Fibroblast of lung (primary cell): ENCODE results near the gene USP32. TPM values are rescaled to one million over a fixed set of nuclear protein-coding genes. Genes with fewer than 3 reads are reported as not detected.
"Not testable (repeated sequence)": the region's sequence is repeated elsewhere in the genome, so short reads cannot be mapped to it uniquely, and the experiment has no call there.

Source experiments
- DNase-seq, 2 donors: peaks; one replicate each; pipeline versions ENCODE4 v3.0.0 to v3.0.0-alpha.2; 2010; ENCODE audit warnings: low read depth in 2 of 2
- H2AFZ ChIP-seq: 2 replicates; pipeline ENCODE4 v1.5.1; 2012; ENCODE audit warnings: low read length, control low read depth, inconsistent platforms
- H3K27ac ChIP-seq: 2 replicates; pipeline ENCODE4 v1.5.1; 2011; ENCODE audit warnings: low read length, control low read depth; ENCODE audit not compliant: insufficient read depth
- H3K27me3 ChIP-seq: 2 replicates; pipeline ENCODE4 v1.5.1; 2011; ENCODE audit warnings: mild to moderate bottlenecking, low read length; ENCODE audit not compliant: control insufficient read depth, insufficient read depth
- H3K36me3 ChIP-seq: 2 replicates; pipeline ENCODE4 v1.5.1; 2011; ENCODE audit warnings: low read length; ENCODE audit not compliant: control insufficient read depth, insufficient read depth
- H3K4me1 ChIP-seq: 2 replicates; pipeline ENCODE4 v1.5.1; 2011; ENCODE audit warnings: low read length; ENCODE audit not compliant: control insufficient read depth, insufficient read depth; ENCODE audit errors: extremely low read depth
- H3K4me2 ChIP-seq: 2 replicates; pipeline ENCODE4 v1.5.1; 2011; ENCODE audit warnings: low read length, control low read depth; ENCODE audit not compliant: insufficient read depth; ENCODE audit errors: extremely low read depth
- H3K4me3 ChIP-seq, 4 experiments: fragments of 200-600 bp in 1 of 4; sonication (generic) in 1 of 4; replicated peaks in 1 of 4; 2 replicates each; pipeline ENCODE4 v1.5.1; 2011 to 2016; ENCODE audit warnings: low read length in 4 of 4, low read depth in 3 of 4, mild to moderate bottlenecking in 3 of 4, control low read depth in 2 of 4, inconsistent platforms in 1 of 4, mixed read lengths in 1 of 4; ENCODE audit not compliant: insufficient read depth in 1 of 4; ENCODE audit errors: control extremely low read depth in 1 of 4
- H3K79me2 ChIP-seq: 2 replicates; pipeline ENCODE4 v1.5.1; 2012; ENCODE audit warnings: mild to moderate bottlenecking, low read length, inconsistent platforms; ENCODE audit not compliant: control insufficient read depth, insufficient read depth
- H3K9ac ChIP-seq: 2 replicates; pipeline ENCODE4 v1.5.1; 2011; ENCODE audit warnings: mild to moderate bottlenecking, low read length, control low read depth; ENCODE audit not compliant: insufficient read depth
- H3K9me3 ChIP-seq: 2 replicates; pipeline ENCODE4 v1.5.1; 2012; ENCODE audit warnings: low read depth, low read length; ENCODE audit not compliant: control insufficient read depth, insufficient read depth
- H4K20me1 ChIP-seq: 2 replicates; pipeline ENCODE4 v1.5.1; 2011; ENCODE audit warnings: low read length; ENCODE audit not compliant: control insufficient read depth, insufficient read depth; ENCODE audit errors: extremely low read depth
- CTCF ChIP-seq, 2 donors: IDR thresholded peaks in 1 of 2; conservative IDR thresholded peaks in 1 of 2; 1 replicate in 1 of 2; 2 replicates in 1 of 2; pipeline ENCODE4 v1.5.1; 2011 to 2012; ENCODE audit warnings: low read length in 2 of 2, control low read depth in 1 of 2, inconsistent platforms in 1 of 2, low read depth in 1 of 2, mild to moderate bottlenecking in 1 of 2
- EZH2 ChIP-seq: IDR thresholded peaks from 2 replicates; pipeline ENCODE4 v1.5.1; 2012; ENCODE audit warnings: low read length, control low read depth, mild to moderate bottlenecking; ENCODE audit errors: missing control alignments
- polyA plus RNA-seq, 2 donors: library from polyadenylated mRNA; depleted of rRNA in 1 of 2; stranded (reverse) in 1 of 2; unstranded in 1 of 2; fragments of >200 nt; gene quantifications; 2 replicates each; pipeline ENCODE4 v1.2.1, GENCODE V29; 2011 to 2012; ENCODE audit warnings: missing spikeins in 1 of 2
- total RNA-seq: library from RNA; depleted of rRNA; stranded (reverse); fragments of >200 nt; gene quantifications from 2 replicates; pipeline ENCODE4 v1.2.1, GENCODE V29; 2014

USP32 gene
- total and polyA plus RNA-seq, 2 donors (not counting 1 experiment from before 2014, with no cell fraction given), result 40.1 to 82.7 TPM

- H3K36me3 ChIP-seq, result no peaks in the 10 kb centered on the region
- TF ChIP-seq EZH2, result no peak
- TF ChIP-seq CTCF (conservative IDR thresholded peaks at IDR 0.05 in 1 of 2, IDR thresholded peaks at IDR 0.05 in 1 of 2; ENCODE audit: low read depth in 1 of 2, low read length in 2 of 2), result no peak
- DNase-seq, result no peak
- no peaks in the 10 kb centered on the region for H3K79me2 ChIP-seq
- H3K4me1 ChIP-seq, result no peaks in the 10 kb centered on the region
- peak within 1 kb of the TSS; percentile 57 for H3K27ac ChIP-seq
- H3K4me2 ChIP-seq, result peak within 1 kb of the TSS; percentile 85
- H3K9me3 ChIP-seq, result no peaks in the 10 kb centered on the region
- H3K27me3 ChIP-seq, result no peaks in the 10 kb centered on the region
- peak within 1 kb of the TSS; percentile 91 for H2AFZ ChIP-seq
- H4K20me1 ChIP-seq, result no peaks in the 10 kb centered on the region
- H3K4me3 ChIP-seq, result peak within 1 kb of the TSS; percentile 36 to 64 (median 62)
- H3K9ac ChIP-seq, result peak within 1 kb of the TSS; percentile 79
Observed at GRCh38 chr17:60422162-60422665, 30.3 kb upstream of the USP32 start, which contains the start of gene CHCT1. CHCT1 (plus strand) TSS chr17:60422489; CDS start chr17:60422593, 104 bp downstream.

GRCh38 chr17:60421273-60422161 is 29.6 kb upstream of the USP32 start:
- H3K4me2 ChIP-seq, result peak overlapping the region; percentile 85
- no peaks in the 10 kb centered on the region for H4K20me1 ChIP-seq
- no peaks in the 10 kb centered on the region for H3K9me3 ChIP-seq
- H3K27ac ChIP-seq, result peak overlapping the region; percentile 57
- TF ChIP-seq EZH2 (no peak), CTCF (conservative IDR thresholded peaks at IDR 0.05 in 1 of 2, IDR thresholded peaks at IDR 0.05 in 1 of 2; ENCODE audit: low read depth in 1 of 2, low read length in 2 of 2) (peak; percentile 68 to 87)
- H3K9ac ChIP-seq, result peak overlapping the region; percentile 79
- H2AFZ ChIP-seq, result peak overlapping the region; percentile 91
- H3K4me3 ChIP-seq, result peak overlapping the region; percentile 36 to 64 (median 62)
- no peaks in the 10 kb centered on the region for H3K27me3 ChIP-seq
- H3K4me1 ChIP-seq, result no peaks in the 10 kb centered on the region
- no peaks in the 10 kb centered on the region for H3K36me3 ChIP-seq
- peak; percentile 45 to 62 for DNase-seq
- H3K79me2 ChIP-seq, result no peaks in the 10 kb centered on the region

- H3K27ac ChIP-seq, H3K36me3 ChIP-seq, H3K27me3 ChIP-seq, DNase-seq, H4K20me1 ChIP-seq, H3K9ac ChIP-seq, H3K9me3 ChIP-seq, H3K4me1 ChIP-seq, H3K4me2 ChIP-seq, H3K79me2 ChIP-seq, H3K4me3 ChIP-seq, H2AFZ ChIP-seq: not testable (repeated sequence)
Observed at GRCh38 chr17:60419875-60420274, 27.9 kb upstream of the USP32 start.

GRCh38 chr17:60419003-60419402 is 27.1 kb upstream of the USP32 start:
- not testable (repeated sequence) for H3K9ac ChIP-seq, H3K9me3 ChIP-seq, H3K79me2 ChIP-seq, H3K27ac ChIP-seq, H3K4me1 ChIP-seq, H3K36me3 ChIP-seq, DNase-seq, H3K4me2 ChIP-seq, H3K4me3 ChIP-seq, H4K20me1 ChIP-seq, H2AFZ ChIP-seq, H3K27me3 ChIP-seq
